K562 (cell line): Measurements from ENCODE around the gene SLC35E3. TPM values are rescaled to one million over a fixed set of nuclear protein-coding genes. Genes with fewer than 3 reads are reported as not detected.
A peak's percentile ranks its signal among the peaks of the same experiment; 100 is the strongest.

Experiments used
- ASH1L ChIP-seq: fragments of 450-650 bp; IDR thresholded peaks from 2 replicates; pipeline ENCODE4 v1.6.1; 2018; ENCODE audit warnings: borderline replicate concordance, mild to moderate bottlenecking, low read depth; ENCODE audit not compliant: partially characterized antibody
- ATF7 ChIP-seq: fragments of 450-650 bp; IDR thresholded peaks from 2 replicates; pipeline ENCODE4 v1.7.1; 2014; ENCODE audit warnings: mild to moderate bottlenecking, moderate library complexity
- BRF2 ChIP-seq: IDR thresholded peaks from 3 replicates; pipeline ENCODE4 v1.6.1; 2011; ENCODE audit warnings: borderline replicate concordance, mild to moderate bottlenecking; ENCODE audit not compliant: insufficient read length, insufficient read depth
- CTCF ChIP-seq, 3 experiments: IDR thresholded peaks in 2 of 3; conservative IDR thresholded peaks in 1 of 3; 2 replicates each; pipeline ENCODE4 v1.5.1; 2011 to 2012; ENCODE audit warnings: low read length in 3 of 3, mild to moderate bottlenecking in 3 of 3, control low read depth in 2 of 3, improper control_type of control experiment in 1 of 3, inconsistent platforms in 1 of 3, low read depth in 1 of 3, mixed read lengths in 1 of 3, moderate library complexity in 1 of 3; ENCODE audit not compliant: insufficient read depth in 2 of 3
- DDX20 ChIP-seq: fragments of 450-650 bp; IDR thresholded peaks from 2 replicates; pipeline ENCODE4 v1.6.1; 2016; ENCODE audit warnings: missing genetic modification characterization, low read depth, mild to moderate bottlenecking, missing compliant biosample characterization, moderate library complexity
- ELK1 ChIP-seq: sonication (generic); formaldehyde crosslinking; IDR thresholded peaks from 2 replicates; pipeline ENCODE4 v1.8.1; 2022; ENCODE audit warnings: missing genetic modification reagents
- MTA3 ChIP-seq: fragments of 450-650 bp; formaldehyde crosslinking; IDR thresholded peaks from 2 replicates; pipeline ENCODE4 v1.6.1; 2017; ENCODE audit warnings: mild to moderate bottlenecking, borderline replicate concordance
- NCOR1 ChIP-seq: fragments of 450-650 bp; IDR thresholded peaks from 2 replicates; pipeline ENCODE4 v1.6.1; 2016; ENCODE audit warnings: mild to moderate bottlenecking, moderate library complexity
- NFYB ChIP-seq: IDR thresholded peaks from 2 replicates; pipeline ENCODE4 v1.6.1; 2011; ENCODE audit warnings: mild to moderate bottlenecking, moderate library complexity; ENCODE audit not compliant: insufficient read length; ENCODE audit errors: extremely low read depth
- SRSF7 ChIP-seq: fragments of 200-400 bp; formaldehyde crosslinking; optimal IDR thresholded peaks from 2 replicates; pipeline ENCODE3; 2017; ENCODE audit warnings: mild to moderate bottlenecking, low read depth, low read length
- TFAP4 ChIP-seq: sonication (generic); formaldehyde crosslinking; IDR thresholded peaks from 2 replicates; pipeline ENCODE4 v1.8.0; 2022; ENCODE audit warnings: missing genetic modification reagents, mild to moderate bottlenecking, moderate library complexity, borderline replicate concordance
- ZBTB5 ChIP-seq: fragments of 450-650 bp; IDR thresholded peaks from 2 replicates; pipeline ENCODE4 v1.6.1; 2017; ENCODE audit warnings: antibody characterized with exemption
- ZNF224 ChIP-seq: sonication (generic); formaldehyde crosslinking; IDR thresholded peaks from 2 replicates; pipeline ENCODE4 v1.8.0; 2022; ENCODE audit warnings: mild to moderate bottlenecking, missing genetic modification reagents
- ZNF263 ChIP-seq: sonication (generic); formaldehyde crosslinking; IDR thresholded peaks from 2 replicates; pipeline ENCODE4 v1.8.0; 2022; ENCODE audit warnings: mild to moderate bottlenecking, missing genetic modification reagents, borderline replicate concordance
- ZNF398 ChIP-seq: fragments of 250-450 bp; sonication (Bioruptor Pico); IDR thresholded peaks from 2 replicates; pipeline ENCODE4 v1.8.0; 2021; ENCODE audit warnings: moderate library complexity, mild to moderate bottlenecking, inconsistent platforms
- polyA plus RNA-seq, 8 experiments: library from polyadenylated mRNA; depleted of rRNA in 4 of 8; stranded (reverse) in 5 of 8; unstranded in 3 of 8; fragments of >200 nt; fragmentation: Nextera tagmentation in 2 of 8; fragmentation: Illumina TruSeq in 1 of 8; extraction: Ambion mirVana in 2 of 8; extraction: Trizol in 1 of 8; gene quantifications; 2 replicates each; pipeline versions ENCODE4 v1.2.1 to v1.2.3, GENCODE V29; 2011 to 2014; ENCODE audit warnings: inconsistent platforms in 1 of 8, missing spikeins in 1 of 8
- total RNA-seq, 7 experiments: library from RNA; depleted of rRNA in 6 of 7; stranded (reverse); fragments of >200 nt in 6 of 7; fragmentation: Illumina TruSeq in 2 of 7; extraction: Trizol in 2 of 7; gene quantifications; 2 replicates each; pipeline versions ENCODE4 v1.2.1 to v1.2.3, GENCODE V29; 2011 to 2021; ENCODE audit warnings: low replicate concordance in 1 of 7

SLC35E3 gene
- total and polyA plus RNA-seq, 9 of the 15 experiments (the other 6 are each of a cell fraction or from before 2014, with no cell fraction given), result 1.2 to 5.9 (median 3.8) TPM

GRCh38 chr12:68808388-68809189, 62.6 kb downstream of the SLC35E3 start (continued):
- TF ChIP-seq ZNF224 (no peak), ELK1 (CRISPR knock-in tag) (no peak), ASH1L (no peak), SRSF7 (no peak), CTCF (IDR thresholded peaks at IDR 0.05 in 2 of 3, conservative IDR thresholded peaks at IDR 0.05 in 1 of 3; ENCODE audit: insufficient read depth in 2 of 3, low read depth in 1 of 3, low read length in 3 of 3) (no peak), ATF7 (no peak), TFAP4 (peak; percentile 93), ZNF398 (no peak), NCOR1 (peak; percentile 39; the same call in 1 of the 2 replicates), ZBTB5 (no peak), ZNF263 (CRISPR knock-in tag) (no peak), DDX20 (tag) (no peak), NFYB (no peak), MTA3 (no peak; the same call in 1 of the 2 replicates), BRF2 (no peak)
